Measurements from ENCODE around the gene DLG4. TPM values are rescaled to one million over a fixed set of nuclear protein-coding genes. Genes with fewer than 3 reads are reported as not detected.

DLG4 gene
- total RNA-seq, 1 experiment from 2014 or later = 59.7 TPM

DNA sequence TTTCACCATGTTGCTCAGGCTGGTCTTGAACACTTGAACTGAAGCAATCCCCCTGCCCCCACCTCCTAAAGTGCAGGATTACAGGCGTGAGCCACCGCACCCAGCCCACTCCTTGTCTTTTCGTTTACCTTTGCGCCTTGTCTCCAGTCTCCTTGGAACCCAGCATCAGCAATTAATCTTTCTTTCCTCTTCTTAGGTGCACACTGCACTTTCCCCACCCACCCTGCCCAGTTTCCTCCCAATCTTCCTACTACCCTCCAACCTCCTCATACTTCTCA lies 44.1 kb upstream of the DLG4 start (continued):
- TF ChIP-seq, protein P1, sequence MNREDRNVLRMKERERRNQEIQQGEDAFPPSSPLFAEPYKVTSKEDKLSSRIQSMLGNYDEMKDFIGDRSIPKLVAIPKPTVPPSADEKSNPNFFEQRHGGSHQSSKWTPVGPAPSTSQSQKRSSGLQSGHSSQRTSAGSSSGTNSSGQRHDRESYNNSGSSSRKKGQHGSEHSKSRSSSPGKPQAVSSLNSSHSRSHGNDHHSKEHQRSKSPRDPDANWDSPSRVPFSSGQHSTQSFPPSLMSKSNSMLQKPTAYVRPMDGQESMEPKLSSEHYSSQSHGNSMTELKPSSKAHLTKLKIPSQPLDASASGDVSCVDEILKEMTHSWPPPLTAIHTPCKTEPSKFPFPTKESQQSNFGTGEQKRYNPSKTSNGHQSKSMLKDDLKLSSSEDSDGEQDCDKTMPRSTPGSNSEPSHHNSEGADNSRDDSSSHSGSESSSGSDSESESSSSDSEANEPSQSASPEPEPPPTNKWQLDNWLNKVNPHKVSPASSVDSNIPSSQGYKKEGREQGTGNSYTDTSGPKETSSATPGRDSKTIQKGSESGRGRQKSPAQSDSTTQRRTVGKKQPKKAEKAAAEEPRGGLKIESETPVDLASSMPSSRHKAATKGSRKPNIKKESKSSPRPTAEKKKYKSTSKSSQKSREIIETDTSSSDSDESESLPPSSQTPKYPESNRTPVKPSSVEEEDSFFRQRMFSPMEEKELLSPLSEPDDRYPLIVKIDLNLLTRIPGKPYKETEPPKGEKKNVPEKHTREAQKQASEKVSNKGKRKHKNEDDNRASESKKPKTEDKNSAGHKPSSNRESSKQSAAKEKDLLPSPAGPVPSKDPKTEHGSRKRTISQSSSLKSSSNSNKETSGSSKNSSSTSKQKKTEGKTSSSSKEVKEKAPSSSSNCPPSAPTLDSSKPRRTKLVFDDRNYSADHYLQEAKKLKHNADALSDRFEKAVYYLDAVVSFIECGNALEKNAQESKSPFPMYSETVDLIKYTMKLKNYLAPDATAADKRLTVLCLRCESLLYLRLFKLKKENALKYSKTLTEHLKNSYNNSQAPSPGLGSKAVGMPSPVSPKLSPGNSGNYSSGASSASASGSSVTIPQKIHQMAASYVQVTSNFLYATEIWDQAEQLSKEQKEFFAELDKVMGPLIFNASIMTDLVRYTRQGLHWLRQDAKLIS (CRISPR knock-in tag; IDR thresholded peaks at IDR 0.05; ENCODE audit: borderline replicate concordance) = no peak
- TF ChIP-seq, protein P2, sequence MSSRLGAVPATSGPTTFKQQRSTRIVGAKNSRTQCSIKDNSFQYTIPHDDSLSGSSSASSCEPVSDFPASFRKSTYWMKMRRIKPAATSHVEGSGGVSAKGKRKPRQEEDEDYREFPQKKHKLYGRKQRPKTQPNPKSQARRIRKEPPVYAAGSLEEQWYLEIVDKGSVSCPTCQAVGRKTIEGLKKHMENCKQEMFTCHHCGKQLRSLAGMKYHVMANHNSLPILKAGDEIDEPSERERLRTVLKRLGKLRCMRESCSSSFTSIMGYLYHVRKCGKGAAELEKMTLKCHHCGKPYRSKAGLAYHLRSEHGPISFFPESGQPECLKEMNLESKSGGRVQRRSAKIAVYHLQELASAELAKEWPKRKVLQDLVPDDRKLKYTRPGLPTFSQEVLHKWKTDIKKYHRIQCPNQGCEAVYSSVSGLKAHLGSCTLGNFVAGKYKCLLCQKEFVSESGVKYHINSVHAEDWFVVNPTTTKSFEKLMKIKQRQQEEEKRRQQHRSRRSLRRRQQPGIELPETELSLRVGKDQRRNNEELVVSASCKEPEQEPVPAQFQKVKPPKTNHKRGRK (CRISPR knock-in tag; IDR thresholded peaks at IDR 0.05; ENCODE audit: borderline replicate concordance) = no peak
- no peak for TF ChIP-seq ESRRA (CRISPR knock-in tag; IDR thresholded peaks at IDR 0.05; ENCODE audit: borderline replicate concordance)
- no peak for TF ChIP-seq ZNF317 (CRISPR knock-in tag; IDR thresholded peaks at IDR 0.05; ENCODE audit: borderline replicate concordance, low read depth)
- no peak for TF ChIP-seq TEAD4 (CRISPR knock-in tag; IDR thresholded peaks at IDR 0.05)
- TF ChIP-seq ZNF281 (CRISPR knock-in tag; IDR thresholded peaks at IDR 0.05) = no peak
- TF ChIP-seq SMAD3 (CRISPR knock-in tag; IDR thresholded peaks at IDR 0.05; ENCODE audit: borderline replicate concordance) = no peak
- TF ChIP-seq, protein P3, sequence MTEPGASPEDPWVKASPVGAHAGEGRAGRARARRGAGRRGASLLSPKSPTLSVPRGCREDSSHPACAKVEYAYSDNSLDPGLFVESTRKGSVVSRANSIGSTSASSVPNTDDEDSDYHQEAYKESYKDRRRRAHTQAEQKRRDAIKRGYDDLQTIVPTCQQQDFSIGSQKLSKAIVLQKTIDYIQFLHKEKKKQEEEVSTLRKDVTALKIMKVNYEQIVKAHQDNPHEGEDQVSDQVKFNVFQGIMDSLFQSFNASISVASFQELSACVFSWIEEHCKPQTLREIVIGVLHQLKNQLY (CRISPR knock-in tag; IDR thresholded peaks at IDR 0.05) = no peak
- no peak for TF ChIP-seq ZNF425 (CRISPR knock-in tag; conservative IDR thresholded peaks at IDR 0.05)
- no peak for TF ChIP-seq E2F1 (CRISPR knock-in tag; IDR thresholded peaks at IDR 0.05)

GRCh38 chr17:7262935-7263800 lies 43.5 kb upstream of the DLG4 start:
- Mint-ChIP-seq H3K9me3 (no peaks in the 10 kb centered on the region), H3K4me1 (peaks cover 26% of the 10 kb centered on the region), H3K27me3 (ENCODE audit: low read depth) (no peaks in the 10 kb centered on the region), H3K27ac (peak overlapping the region; percentile 100), H3K4me3 (peak overlapping the region; percentile 98), H3K36me3 (peaks cover 5% of the 10 kb centered on the region)
- DNase-seq (ENCODE audit: low spot score) (peak; percentile 93), ATAC-seq (peak; percentile 65)
- POLR2A ChIA-PET = interaction anchor here (0.6 to 1.3 kb wide), 7 partner anchors 17 to 141 kb away, joined by 3 to 6 read pairs (median 3); partner anchors contain the start of genes ACADVL, DLG4, GABARAP and NEURL4
- CTCF ChIA-PET = interaction anchor here (0.8 to 4.8 kb wide), 4 partner anchors 18 to 93 kb away, joined by 3 to 23 read pairs (median 6); partner anchors contain the start of gene SLC2A4
- TF ChIP-seq ETV6 (CRISPR knock-in tag; IDR thresholded peaks at IDR 0.05) (peak; percentile 58; the same call in 1 of the 2 replicates), CBFB (CRISPR knock-in tag; IDR thresholded peaks at IDR 0.05; ENCODE audit: low read depth) (no peak), SMAD4 (CRISPR knock-in tag; IDR thresholded peaks at IDR 0.05) (no peak), ZNF671 (CRISPR knock-in tag; IDR thresholded peaks at IDR 0.05) (no peak), ZNF423 (CRISPR knock-in tag; IDR thresholded peaks at IDR 0.05) (no peak), SMAD3 (CRISPR knock-in tag; IDR thresholded peaks at IDR 0.05; ENCODE audit: borderline replicate concordance) (no peak)
- TF ChIP-seq, protein P4, sequence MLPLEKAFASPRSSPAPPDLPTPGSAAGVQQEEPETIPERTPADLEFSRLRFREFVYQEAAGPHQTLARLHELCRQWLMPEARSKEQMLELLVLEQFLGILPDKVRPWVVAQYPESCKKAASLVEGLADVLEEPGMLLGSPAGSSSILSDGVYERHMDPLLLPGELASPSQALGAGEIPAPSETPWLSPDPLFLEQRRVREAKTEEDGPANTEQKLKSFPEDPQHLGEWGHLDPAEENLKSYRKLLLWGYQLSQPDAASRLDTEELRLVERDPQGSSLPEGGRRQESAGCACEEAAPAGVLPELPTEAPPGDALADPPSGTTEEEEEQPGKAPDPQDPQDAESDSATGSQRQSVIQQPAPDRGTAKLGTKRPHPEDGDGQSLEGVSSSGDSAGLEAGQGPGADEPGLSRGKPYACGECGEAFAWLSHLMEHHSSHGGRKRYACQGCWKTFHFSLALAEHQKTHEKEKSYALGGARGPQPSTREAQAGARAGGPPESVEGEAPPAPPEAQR (CRISPR knock-in tag; IDR thresholded peaks at IDR 0.05) = no peak
- TF ChIP-seq, protein P5, sequence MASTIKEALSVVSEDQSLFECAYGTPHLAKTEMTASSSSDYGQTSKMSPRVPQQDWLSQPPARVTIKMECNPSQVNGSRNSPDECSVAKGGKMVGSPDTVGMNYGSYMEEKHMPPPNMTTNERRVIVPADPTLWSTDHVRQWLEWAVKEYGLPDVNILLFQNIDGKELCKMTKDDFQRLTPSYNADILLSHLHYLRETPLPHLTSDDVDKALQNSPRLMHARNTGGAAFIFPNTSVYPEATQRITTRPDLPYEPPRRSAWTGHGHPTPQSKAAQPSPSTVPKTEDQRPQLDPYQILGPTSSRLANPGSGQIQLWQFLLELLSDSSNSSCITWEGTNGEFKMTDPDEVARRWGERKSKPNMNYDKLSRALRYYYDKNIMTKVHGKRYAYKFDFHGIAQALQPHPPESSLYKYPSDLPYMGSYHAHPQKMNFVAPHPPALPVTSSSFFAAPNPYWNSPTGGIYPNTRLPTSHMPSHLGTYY (CRISPR knock-in tag; IDR thresholded peaks at IDR 0.05) = no peak
- TF ChIP-seq, protein P6, sequence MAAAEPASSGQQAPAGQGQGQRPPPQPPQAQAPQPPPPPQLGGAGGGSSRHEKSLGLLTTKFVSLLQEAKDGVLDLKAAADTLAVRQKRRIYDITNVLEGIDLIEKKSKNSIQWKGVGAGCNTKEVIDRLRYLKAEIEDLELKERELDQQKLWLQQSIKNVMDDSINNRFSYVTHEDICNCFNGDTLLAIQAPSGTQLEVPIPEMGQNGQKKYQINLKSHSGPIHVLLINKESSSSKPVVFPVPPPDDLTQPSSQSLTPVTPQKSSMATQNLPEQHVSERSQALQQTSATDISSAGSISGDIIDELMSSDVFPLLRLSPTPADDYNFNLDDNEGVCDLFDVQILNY (CRISPR knock-in tag; IDR thresholded peaks at IDR 0.05) = no peak
